ENCODE measurements around the gene NGEF. TPM values are rescaled to one million over a fixed set of nuclear protein-coding genes. Genes with fewer than 3 reads are reported as not detected.

Gene NGEF
- total and polyA plus RNA-seq, 4 donors = 10.6 to 22.6 (median 10.8) TPM

- TF ChIP-seq GABPA (IDR thresholded peaks at IDR 0.05 in 1 of 2, conservative IDR thresholded peaks at IDR 0.05 in 1 of 2) = no peak
Observed at GRCh38 chr2:232878855-232879617, 134.0 kb downstream of the NGEF start (continued).

- no peak for DNase-seq (ENCODE audit: low spot score)
- WGBS = 94% methylated on average over 13 of the region's 13 CpGs
- no peak overlapping the region for H3K9ac ChIP-seq (ENCODE audit: low read depth in 1 of 2, low read length in 2 of 2)
- no peaks in the 10 kb centered on the region for H3K9me3 ChIP-seq (ENCODE audit: control insufficient read depth in 4 of 4, low read length in 3 of 4)
- H3K36me3 ChIP-seq (ENCODE audit: control insufficient read depth in 4 of 4, insufficient read depth in 3 of 4, low read depth in 1 of 4, low read length in 3 of 4) = peaks cover 0 to 10% (median 2%) of the 10 kb centered on the region in 4 donors
- TF ChIP-seq GABPA (IDR thresholded peaks at IDR 0.05 in 1 of 2, conservative IDR thresholded peaks at IDR 0.05 in 1 of 2) (no peak), JUND (IDR thresholded peaks at IDR 0.05) (no peak), HNF4A (conservative IDR thresholded peaks at IDR 0.05) (no peak), YY1 (IDR thresholded peaks at IDR 0.05) (no peak), REST (IDR thresholded peaks at IDR 0.05) (no peak), HNF4G (IDR thresholded peaks at IDR 0.05) (no peak), MAX (IDR thresholded peaks at IDR 0.05) (no peak)
- H3K4me1 ChIP-seq (ENCODE audit: control insufficient read depth in 4 of 4, insufficient read depth in 4 of 4, low read length in 3 of 4) = peaks cover 4 to 47% (median 28%) of the 10 kb centered on the region in 4 donors
- no peaks in the 10 kb centered on the region for H3K27me3 ChIP-seq (ENCODE audit: control insufficient read depth in 4 of 4, insufficient read depth in 4 of 4, low read length in 3 of 4)
- peak overlapping the region in 1 of 2 donors; percentile 81 for H3K27ac ChIP-seq (ENCODE audit: low read depth in 1 of 2, low read length in 2 of 2)
- H3K4me3 ChIP-seq (ENCODE audit: low read depth in 1 of 3, low read length in 3 of 3) = no peak overlapping the region
Observed at GRCh38 chr2:232877940-232878511, 135.0 kb downstream of the NGEF start.

- WGBS = 14% methylated on average over 21 of the region's 21 CpGs
- H3K9ac ChIP-seq (ENCODE audit: low read depth in 1 of 2, low read length in 2 of 2) = peak overlapping the region in 1 of 2 donors; percentile 38
Observed at GRCh38 chr2:232876978-232877441, 136.0 kb downstream of the NGEF start.

More at GRCh38 chr2:232876978-232877441, 136.0 kb downstream of the NGEF start:
- H3K4me1 ChIP-seq (ENCODE audit: control insufficient read depth in 4 of 4, insufficient read depth in 4 of 4, low read length in 3 of 4) = peaks cover 4 to 47% (median 28%) of the 10 kb centered on the region in 4 donors
- TF ChIP-seq SP1 (IDR thresholded peaks at IDR 0.05) (peak; percentile 11), FOXA1 (IDR thresholded peaks at IDR 0.05) (no peak), JUND (IDR thresholded peaks at IDR 0.05) (no peak), YY1 (IDR thresholded peaks at IDR 0.05) (no peak), HNF4A (conservative IDR thresholded peaks at IDR 0.05) (no peak)
- DNase-seq (ENCODE audit: low spot score) = no peak
- no peaks in the 10 kb centered on the region for H3K9me3 ChIP-seq (ENCODE audit: control insufficient read depth in 4 of 4, low read length in 3 of 4)
- H3K27me3 ChIP-seq (ENCODE audit: control insufficient read depth in 4 of 4, insufficient read depth in 4 of 4, low read length in 3 of 4) = no peaks in the 10 kb centered on the region
- peaks cover 0 to 5% (median 1%) of the 10 kb centered on the region in 4 donors for H3K36me3 ChIP-seq (ENCODE audit: control insufficient read depth in 4 of 4, insufficient read depth in 3 of 4, low read depth in 1 of 4, low read length in 3 of 4)
- H3K27ac ChIP-seq (ENCODE audit: low read depth in 1 of 2, low read length in 2 of 2) = peak overlapping the region; percentile 81 to 86
- peak overlapping the region; percentile 28 to 65 (median 58) for H3K4me3 ChIP-seq (ENCODE audit: low read depth in 1 of 3, low read length in 3 of 3)
